AG04449 (cell line): ENCODE data around the gene CNOT6.

Source experiments
- CTCF ChIA-PET: fragments of 350-600 bp; formaldehyde crosslinking; extraction: SDS; loops from one replicate; lab custom pipeline; 2021; ENCODE audit warnings: antibody characterized with exemption; lab: Yijun Ruan, JAX
- POLR2A ChIA-PET: fragments of 400-600, 350-600 bp; formaldehyde crosslinking; extraction: SDS; loops from one replicate; lab custom pipeline; 2020; ENCODE audit warnings: antibody characterized with exemption, inconsistent platforms; lab: Yijun Ruan, JAX
- DNase-seq: peaks from one replicate; pipeline ENCODE4 v3.0.0-alpha.2; 2010; ENCODE audit warnings: low read depth, low spot score
- H3K4me3 ChIP-seq: 2 replicates; pipeline ENCODE4 v1.5.1; 2011; ENCODE audit warnings: low read depth, mild to moderate bottlenecking, control low read depth, low read length
- CTCF ChIP-seq: IDR thresholded peaks from one replicate; pipeline ENCODE4 v1.5.1; 2011; ENCODE audit warnings: mild to moderate bottlenecking, moderate library complexity, low read length, control low read depth, inconsistent platforms; ENCODE audit not compliant: insufficient read depth; ENCODE audit errors: missing control alignments

CNOT6 gene

GRCh38 chr5:180467028-180467975 is 26.9 kb upstream of the CNOT6 start:
- CTCF ChIA-PET = interaction anchor here (1.5 to 12.2 kb wide), 2 partner anchors 11 to 174 kb away, joined by 3 to 279 read pairs; partner anchors contain the start of gene MAPK9
- DNase-seq = no peak
- POLR2A ChIA-PET = no interaction called here
- no peak overlapping the region for H3K4me3 ChIP-seq
- TF ChIP-seq CTCF = no peak

GRCh38 chr5:180467989-180468731 is 26.0 kb upstream of the CNOT6 start:
- TF ChIP-seq CTCF = no peak
- DNase-seq = no peak
- CTCF ChIA-PET = interaction anchor here (12.2 kb wide), 1 partner anchor 175 kb away, joined by 279 read pairs; the partner anchor contains the start of gene MAPK9
- no peak overlapping the region for H3K4me3 ChIP-seq
- POLR2A ChIA-PET = no interaction called here

GRCh38 chr5:180468732-180469585 is 25.2 kb upstream of the CNOT6 start:
- H3K4me3 ChIP-seq = no peak overlapping the region
- DNase-seq = no peak
- no peak for TF ChIP-seq CTCF
- ChIA-PET CTCF (interaction anchor here (0.8 to 12.2 kb wide), 2 partner anchors 8 to 176 kb away, joined by 4 to 279 read pairs; partner anchors contain the start of gene MAPK9), POLR2A (no interaction called here)

GRCh38 chr5:180469586-180469865 is 24.7 kb upstream of the CNOT6 start:
- TF ChIP-seq CTCF = no peak
- CTCF ChIA-PET = interaction anchor here (0.8 to 12.2 kb wide), 2 partner anchors 9 to 177 kb away, joined by 4 to 279 read pairs; partner anchors contain the start of gene MAPK9
- DNase-seq = no peak
- POLR2A ChIA-PET = no interaction called here
- no peak overlapping the region for H3K4me3 ChIP-seq

GRCh38 chr5:180469866-180470265 is 24.3 kb upstream of the CNOT6 start:
- ChIA-PET POLR2A (no interaction called here), CTCF (interaction anchor here (1.0 to 12.2 kb wide), 12 partner anchors 9 to 342 kb away, joined by 3 to 279 read pairs (median 6); partner anchors contain the start of gene MAPK9)
- H3K4me3 ChIP-seq = no peak overlapping the region
- no peak for DNase-seq
- no peak for TF ChIP-seq CTCF
